ENCODE results near the gene ACSL1. TPM values are rescaled to one million over a fixed set of nuclear protein-coding genes. Genes with fewer than 3 reads are reported as not detected.

Gene ACSL1
- total and polyA plus RNA-seq, 12 donors: 127 to 526 (median 239) TPM

- H3K4me3 ChIP-seq: no peak overlapping the region
- no peak overlapping the region for H3K27ac ChIP-seq
- intact Hi-C loops (cut with DNase I): no loop called here
- 84 to 85% methylated on average over 5 of the region's 5 CpGs for WGBS, 2 donors
- no peaks in the 10 kb centered on the region for H3K9me3 ChIP-seq
- no peak for TF ChIP-seq CTCF (IDR thresholded peaks at IDR 0.05)
- peaks cover 0 to 100% (median 73%) of the 10 kb centered on the region in 9 donors for H3K36me3 ChIP-seq
- no peak for ATAC-seq
- no peaks in the 10 kb centered on the region for H3K27me3 ChIP-seq
- no peak for DNase-seq
- peaks cover 0 to 9% (median 3%) of the 10 kb centered on the region in 9 donors for H3K4me1 ChIP-seq
Observed at GRCh38 chr4:184768296-184768695, 57.5 kb downstream of the ACSL1 start.

- TF ChIP-seq CTCF (IDR thresholded peaks at IDR 0.05): no peak
- no peak for DNase-seq
- Histone ChIP-seq H3K27me3 (no peaks in the 10 kb centered on the region), H3K36me3 (peaks cover 0 to 100% (median 73%) of the 10 kb centered on the region in 9 donors), H3K27ac (no peak overlapping the region), H3K4me1 (peaks cover 0 to 17% (median 7%) of the 10 kb centered on the region in 9 donors), H3K4me3 (no peak overlapping the region), H3K9me3 (no peaks in the 10 kb centered on the region)
- WGBS, 2 donors: 95 to 97% methylated on average over 9 of the region's 9 CpGs
- intact Hi-C loops (cut with DNase I): no loop called here
- no peak for ATAC-seq
Observed at GRCh38 chr4:184766446-184766845, 59.3 kb downstream of the ACSL1 start.

- H3K27ac ChIP-seq: no peak overlapping the region
- intact Hi-C loops (cut with DNase I): no loop called here
- no peak for TF ChIP-seq CTCF (IDR thresholded peaks at IDR 0.05)
Observed at GRCh38 chr4:184765473-184766340, 60.1 kb downstream of the ACSL1 start.

GRCh38 chr4:184764601-184765000 is 61.2 kb downstream of the ACSL1 start:
- H3K27ac ChIP-seq: no peak overlapping the region
- 99 to 100% methylated on average over 4 of the region's 4 CpGs for WGBS, 2 donors
- ATAC-seq: no peak
- intact Hi-C loops (cut with DNase I): no loop called here
- TF ChIP-seq CTCF (IDR thresholded peaks at IDR 0.05): no peak
- H3K36me3 ChIP-seq: peaks cover 0 to 100% (median 80%) of the 10 kb centered on the region in 9 donors
- no peaks in the 10 kb centered on the region for H3K27me3 ChIP-seq
- peaks cover 0 to 17% (median 7%) of the 10 kb centered on the region in 9 donors for H3K4me1 ChIP-seq
- H3K4me3 ChIP-seq: no peak overlapping the region
- H3K9me3 ChIP-seq: no peaks in the 10 kb centered on the region
- no peak for DNase-seq

More at GRCh38 chr4:184765473-184766340, 60.1 kb downstream of the ACSL1 start:
- Histone ChIP-seq H3K36me3 (peaks cover 0 to 100% (median 76%) of the 10 kb centered on the region in 9 donors), H3K4me3 (no peak overlapping the region), H3K4me1 (peaks cover 0 to 17% (median 7%) of the 10 kb centered on the region in 9 donors), H3K9me3 (no peaks in the 10 kb centered on the region), H3K27me3 (no peaks in the 10 kb centered on the region)
- ATAC-seq: no peak
- DNase-seq: no peak
- WGBS, 2 donors: 83 to 87% methylated on average over 21 of the region's 21 CpGs

Measured in heart right ventricle (tissue), 16 donors.